NOMO-1 treated with DMSO at 0.1 percent for 48 hours (cell line): Measurements from ENCODE around the gene ISM2.
"Not testable (repeated sequence)": the region's sequence is repeated elsewhere in the genome, so short reads cannot be mapped to it uniquely, and the experiment has no call there.

ENCODE experiments used
- DNase-seq: peaks from one replicate; lab custom pipeline; 2025; ENCODE audit not compliant: unreplicated experiment; lab: John Stamatoyannopoulos, UW

ISM2 gene

GRCh38 chr14:77498120-77498979 lies at the start of gene ISM2:
Gene ISM2 (minus strand): TSS chr14:77498816. CDS start chr14:77498793, 23 bp downstream.
- DNase-seq: peak; percentile 9

GRCh38 chr14:77547512-77548180 lies 49.0 kb upstream of the ISM2 start:
- DNase-seq: no peak

- not testable (repeated sequence) for DNase-seq
Measured at GRCh38 chr14:77545171-77545570, 46.6 kb upstream of the ISM2 start.

- no peak for DNase-seq
Measured at GRCh38 chr14:77544571-77544970, 46.0 kb upstream of the ISM2 start.

GRCh38 chr14:77543637-77544334 lies 45.2 kb upstream of the ISM2 start:
- no peak for DNase-seq

- DNase-seq: no peak
Measured at GRCh38 chr14:77543240-77543551, 44.6 kb upstream of the ISM2 start.

GRCh38 chr14:77542421-77543239 lies 44.0 kb upstream of the ISM2 start:
- no peak for DNase-seq

- no peak for DNase-seq
Measured at GRCh38 chr14:77541905-77542304, 43.3 kb upstream of the ISM2 start.

- not testable (repeated sequence) for DNase-seq
Measured at GRCh38 chr14:77536951-77537350, 38.3 kb upstream of the ISM2 start.

GRCh38 chr14:77531071-77531470 lies 32.5 kb upstream of the ISM2 start:
- DNase-seq: no peak

GRCh38 chr14:77529963-77530362 lies 31.3 kb upstream of the ISM2 start:
- no peak for DNase-seq

GRCh38 chr14:77529213-77529612 lies 30.6 kb upstream of the ISM2 start:
- no peak for DNase-seq

- not testable (repeated sequence) for DNase-seq
Measured at GRCh38 chr14:77528701-77529100, 30.1 kb upstream of the ISM2 start.

- no peak for DNase-seq
Measured at GRCh38 chr14:77526266-77526665, 27.6 kb upstream of the ISM2 start.

- no peak for DNase-seq
Measured at GRCh38 chr14:77524536-77524935, 25.9 kb upstream of the ISM2 start.

- DNase-seq: no peak
Measured at GRCh38 chr14:77523109-77523508, 24.5 kb upstream of the ISM2 start.

- no peak for DNase-seq
Measured at GRCh38 chr14:77520555-77520954, 21.9 kb upstream of the ISM2 start.

- DNase-seq: no peak
Measured at GRCh38 chr14:77516126-77516525, 17.5 kb upstream of the ISM2 start.

GRCh38 chr14:77511486-77512162 lies 13.0 kb upstream of the ISM2 start:
- DNase-seq: no peak

- no peak for DNase-seq
Measured at GRCh38 chr14:77509366-77509765, 10.8 kb upstream of the ISM2 start.
